HEK293 (cell line): ENCODE measurements around the gene DMBX1.

ENCODE experiments used
- CTCF ChIA-PET: fragments of 350-600 bp; formaldehyde crosslinking; extraction: SDS; loops from one replicate; lab custom pipeline; 2021; ENCODE audit warnings: antibody characterized with exemption; lab: Yijun Ruan, JAX
- POLR2A ChIA-PET: fragments of 300-600 bp; formaldehyde crosslinking; extraction: SDS; loops from one replicate; lab custom pipeline; 2020; ENCODE audit warnings: antibody characterized with exemption, inconsistent platforms; lab: Yijun Ruan, JAX
- H3K27ac ChIP-seq: fragments of 200-500 bp; sonication (Bioruptor generic); 2 replicates; pipeline ENCODE4 v1.5.1; 2014; ENCODE audit warnings: low read depth, low read length, control low read depth, inconsistent platforms; ENCODE audit errors: extremely low read depth
- H3K36me3 ChIP-seq, 2 experiments: fragments of 200-500 bp in 1 of 2; sonication (Bioruptor generic) in 1 of 2; 1 replicate in 1 of 2; 2 replicates in 1 of 2; pipeline ENCODE4 v1.5.1; 2014 to 2017; ENCODE audit warnings: inconsistent platforms in 2 of 2, low read length in 2 of 2; ENCODE audit not compliant: control insufficient read depth in 2 of 2, insufficient read depth in 1 of 2
- H3K4me1 ChIP-seq: fragments of 200-500 bp; sonication (Bioruptor generic); 2 replicates; pipeline ENCODE4 v1.5.1; 2014; ENCODE audit warnings: mild to moderate bottlenecking, low read length, inconsistent platforms; ENCODE audit not compliant: control insufficient read depth, insufficient read depth
- H3K4me3 ChIP-seq: 2 replicates; pipeline ENCODE4 v1.5.1; 2011; ENCODE audit warnings: low read depth, mild to moderate bottlenecking, control low read depth, low read length, moderate library complexity
- H3K9me3 ChIP-seq: fragments of 200-500 bp; sonication (Bioruptor generic); 2 replicates; pipeline ENCODE4 v1.5.1; 2014; ENCODE audit warnings: low read depth, low read length, inconsistent platforms; ENCODE audit not compliant: control insufficient read depth, insufficient read depth
- EGR2 ChIP-seq: fragments of 450-650 bp; formaldehyde crosslinking; IDR thresholded peaks from 2 replicates; pipeline ENCODE4 v1.5.1; 2016; ENCODE audit warnings: low read depth, missing biosample characterization, missing genetic modification characterization
- GLIS1 ChIP-seq: fragments of 450-650 bp; formaldehyde crosslinking; IDR thresholded peaks from 2 replicates; pipeline ENCODE4 v1.5.1; 2016; ENCODE audit warnings: missing biosample characterization, missing genetic modification characterization
- PRDM1 ChIP-seq: fragments of 450-650 bp; formaldehyde crosslinking; IDR thresholded peaks from 2 replicates; pipeline ENCODE4; 2016; ENCODE audit warnings: missing biosample characterization, missing genetic modification characterization
- SCRT1 ChIP-seq: fragments of 450-650 bp; formaldehyde crosslinking; IDR thresholded peaks from 2 replicates; pipeline ENCODE4 v1.5.1; 2016; ENCODE audit warnings: missing biosample characterization, missing genetic modification characterization, borderline replicate concordance
- SCRT2 ChIP-seq: fragments of 450-650 bp; formaldehyde crosslinking; IDR thresholded peaks from 2 replicates; pipeline ENCODE4 v1.5.1; 2016; ENCODE audit warnings: missing biosample characterization, missing genetic modification characterization
- SETDB1 ChIP-seq: IDR thresholded peaks from one replicate; pipeline ENCODE4 v1.6.1; 2017; ENCODE audit warnings: mild to moderate bottlenecking, low read length, moderate library complexity, mixed read lengths; ENCODE audit not compliant: insufficient read length
- SP3 ChIP-seq: fragments of 450-650 bp; formaldehyde crosslinking; IDR thresholded peaks from 2 replicates; pipeline ENCODE4 v1.5.1; 2016; ENCODE audit warnings: missing biosample characterization, missing genetic modification characterization
- ZFHX2 ChIP-seq: fragments of 450-650 bp; formaldehyde crosslinking; conservative IDR thresholded peaks from 2 replicates; pipeline ENCODE4 v1.5.1; 2016; ENCODE audit warnings: missing biosample characterization, missing genetic modification characterization
- ZFP41 ChIP-seq: fragments of 450-650 bp; formaldehyde crosslinking; IDR thresholded peaks from 2 replicates; pipeline ENCODE4 v1.5.1; 2016; ENCODE audit warnings: missing biosample characterization, missing genetic modification characterization, borderline replicate concordance
- ZNF140 ChIP-seq: fragments of 450-650 bp; formaldehyde crosslinking; IDR thresholded peaks from 2 replicates; pipeline ENCODE4 v1.5.1; 2016; ENCODE audit warnings: missing biosample characterization, missing genetic modification characterization
- ZNF221 ChIP-seq: fragments of 450-650 bp; formaldehyde crosslinking; IDR thresholded peaks from 2 replicates; pipeline ENCODE4 v1.5.1; 2017; ENCODE audit warnings: missing biosample characterization, missing genetic modification characterization, borderline replicate concordance
- ZNF324 ChIP-seq: fragments of 450-650 bp; formaldehyde crosslinking; IDR thresholded peaks from 2 replicates; pipeline ENCODE4 v1.5.1; 2016; ENCODE audit warnings: missing biosample characterization, missing genetic modification characterization
- ZNF48 ChIP-seq: fragments of 450-650 bp; formaldehyde crosslinking; IDR thresholded peaks from 2 replicates; pipeline ENCODE4 v1.5.1; 2016; ENCODE audit warnings: missing biosample characterization, missing genetic modification characterization
- ZNF529 ChIP-seq: fragments of 450-650 bp; formaldehyde crosslinking; IDR thresholded peaks from 2 replicates; pipeline ENCODE4 v1.5.1; 2017; ENCODE audit warnings: missing genetic modification characterization, missing biosample characterization; ENCODE audit not compliant: insufficient replicate concordance
- ZNF549 ChIP-seq: fragments of 450-650 bp; IDR thresholded peaks from 2 replicates; pipeline ENCODE4 v1.5.1; 2018; ENCODE audit warnings: missing biosample characterization, missing genetic modification characterization, mild to moderate bottlenecking, inconsistent platforms, moderate library complexity
- TF ChIP-seq, protein P1 (sequence below): fragments of 450-650 bp; formaldehyde crosslinking; IDR thresholded peaks from 2 replicates; pipeline ENCODE4 v1.5.1; 2016; ENCODE audit warnings: missing biosample characterization, missing genetic modification characterization
- TF ChIP-seq, protein P2 (sequence below): fragments of 450-650 bp; formaldehyde crosslinking; conservative IDR thresholded peaks from 2 replicates; pipeline ENCODE4 v1.5.1; 2016; ENCODE audit warnings: low read depth, missing biosample characterization, missing genetic modification characterization
- TF ChIP-seq, protein P3 (sequence below): fragments of 450-650 bp; formaldehyde crosslinking; optimal IDR thresholded peaks from 2 replicates; pipeline ENCODE3; 2016; ENCODE audit warnings: missing biosample characterization, mild to moderate bottlenecking, missing genetic modification characterization
- TF ChIP-seq, protein P4 (sequence below): fragments of 450-650 bp; formaldehyde crosslinking; IDR thresholded peaks from 2 replicates; pipeline ENCODE4 v1.5.1; 2016; ENCODE audit warnings: missing biosample characterization, missing genetic modification characterization

DMBX1 gene

DNA sequence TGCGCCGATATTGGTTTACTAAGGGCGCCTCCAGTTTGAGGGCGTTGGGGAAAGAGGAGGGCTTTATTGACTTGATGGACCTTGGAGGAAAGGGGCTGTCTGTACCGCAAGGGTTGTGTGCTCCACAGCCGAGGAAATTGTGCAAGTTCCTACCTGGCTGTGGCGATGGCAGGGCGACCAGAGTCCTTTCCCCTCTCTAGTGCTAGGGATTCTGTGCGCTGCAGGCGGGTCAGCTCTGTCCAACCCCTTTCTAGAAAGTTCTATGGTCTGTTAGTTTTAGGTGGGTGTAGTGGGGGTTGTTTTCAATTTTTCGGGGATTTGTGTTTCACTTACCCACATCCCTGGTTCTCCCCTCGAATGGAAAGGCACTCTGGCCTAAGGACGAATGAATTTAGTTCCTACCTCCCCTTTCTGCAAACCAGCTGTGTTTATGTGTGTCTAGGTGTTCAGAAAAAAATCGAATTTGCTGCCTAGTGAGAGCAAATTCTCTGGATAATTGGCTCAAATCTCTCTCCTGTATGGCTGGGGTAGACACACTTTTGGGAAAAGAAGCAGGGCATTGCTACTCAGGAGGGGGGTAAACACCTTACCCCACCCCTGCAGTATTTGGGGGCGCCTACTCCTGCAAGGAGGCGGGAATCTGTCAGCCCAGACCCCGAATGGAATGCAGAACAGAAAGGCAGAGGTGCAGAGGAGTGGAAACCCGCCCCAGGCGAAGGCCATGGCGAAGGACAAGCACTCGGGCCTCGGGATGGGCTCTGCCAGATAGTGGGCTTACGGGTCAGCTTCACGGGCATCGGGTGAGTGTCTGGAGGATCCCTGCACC lies 2.0 kb downstream of the DMBX1 start:
- TF ChIP-seq PRDM1 (tag by site-specific recombination), result peak; percentile 64; the same call in 1 of the 2 replicates
- no peak for TF ChIP-seq GLIS1
- TF ChIP-seq, all 188 proteins: peak for 1
- no peaks in the 10 kb centered on the region for H3K9me3 ChIP-seq
- no peaks in the 10 kb centered on the region for H3K4me1 ChIP-seq
- POLR2A ChIA-PET, result no interaction called here
- no peaks in the 10 kb centered on the region for H3K36me3 ChIP-seq
- H3K27ac ChIP-seq, result no peak overlapping the region
- H3K4me3 ChIP-seq, result no peak overlapping the region
- CTCF ChIA-PET, result interaction anchor here (1.0 to 1.1 kb wide), 3 partner anchors 10 to 37 kb away, joined by 3 to 4 read pairs (median 3); no protein-coding TSS in a partner anchor

DNA sequence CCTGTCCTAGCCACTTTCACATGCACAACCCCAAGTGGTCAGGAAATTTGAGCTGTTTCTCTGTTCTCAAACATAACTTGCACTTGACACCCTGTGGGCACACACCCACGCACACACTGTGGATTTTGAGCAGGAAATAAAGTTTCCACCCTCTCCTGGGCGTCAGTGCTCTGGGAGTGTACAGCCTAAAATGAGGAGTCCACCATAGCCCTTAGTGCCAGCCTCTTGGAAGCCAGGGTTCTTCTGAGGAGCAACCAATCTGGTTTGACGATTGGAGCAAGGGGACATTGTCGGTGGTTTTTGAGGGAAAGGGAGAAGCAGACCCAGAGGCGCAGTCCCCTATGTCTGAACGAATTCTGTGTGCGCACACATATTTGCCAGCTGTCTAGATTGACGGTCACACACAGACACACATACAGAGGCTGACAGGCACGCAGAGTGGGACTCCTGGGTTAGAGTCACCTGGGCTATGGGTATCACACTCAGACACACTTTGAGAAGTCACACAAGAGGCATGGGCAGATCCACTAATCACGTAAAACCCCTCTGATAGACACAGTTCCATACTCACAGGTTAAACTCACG lies 2.7 kb downstream of the DMBX1 start:
- CTCF ChIA-PET, result interaction anchor here (1.1 kb wide), 2 partner anchors 11 to 36 kb away, joined by 3 to 4 read pairs; no protein-coding TSS in a partner anchor
- H3K4me3 ChIP-seq, result no peak overlapping the region
- no peaks in the 10 kb centered on the region for H3K4me1 ChIP-seq

DNA sequence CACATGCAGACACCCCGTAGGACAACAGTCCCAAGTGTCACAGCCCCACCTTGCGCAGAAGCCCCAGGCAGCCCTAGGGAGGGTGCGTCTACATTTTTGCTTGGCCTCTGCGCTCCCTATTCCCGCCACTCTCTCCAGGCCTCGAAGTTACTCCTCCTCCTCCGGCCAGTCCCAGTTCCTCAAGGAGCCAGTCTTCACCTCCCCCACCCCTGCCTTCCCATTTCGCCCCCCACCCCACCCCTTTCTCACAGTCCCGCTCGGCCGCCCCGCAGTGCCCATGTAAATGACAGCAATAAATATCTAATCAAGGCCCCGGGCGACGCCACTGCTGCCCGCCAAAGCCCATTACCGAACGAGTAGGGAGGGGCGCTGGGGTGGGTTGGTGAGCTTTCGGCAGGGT lies 3.2 kb downstream of the DMBX1 start:
- H3K4me3 ChIP-seq, result no peak overlapping the region
- H3K27ac ChIP-seq, result no peak overlapping the region
- POLR2A ChIA-PET, result interaction anchor here (1.3 kb wide), 1 partner anchor 9 kb away, joined by 4 read pairs; no protein-coding TSS in a partner anchor
- no peaks in the 10 kb centered on the region for H3K36me3 ChIP-seq
- CTCF ChIA-PET, result interaction anchor here (0.8 kb wide), 1 partner anchor 46 kb away, joined by 3 read pairs; no protein-coding TSS in a partner anchor
- no peaks in the 10 kb centered on the region for H3K4me1 ChIP-seq
- TF ChIP-seq ZNF324 (no peak), ZNF549 (tag by site-specific recombination) (no peak), SCRT2 (no peak), SETDB1 (no peak), ZNF529 (no peak), SCRT1 (tag by site-specific recombination) (no peak), SP3 (tag by site-specific recombination) (no peak)
- TF ChIP-seq, protein P1, sequence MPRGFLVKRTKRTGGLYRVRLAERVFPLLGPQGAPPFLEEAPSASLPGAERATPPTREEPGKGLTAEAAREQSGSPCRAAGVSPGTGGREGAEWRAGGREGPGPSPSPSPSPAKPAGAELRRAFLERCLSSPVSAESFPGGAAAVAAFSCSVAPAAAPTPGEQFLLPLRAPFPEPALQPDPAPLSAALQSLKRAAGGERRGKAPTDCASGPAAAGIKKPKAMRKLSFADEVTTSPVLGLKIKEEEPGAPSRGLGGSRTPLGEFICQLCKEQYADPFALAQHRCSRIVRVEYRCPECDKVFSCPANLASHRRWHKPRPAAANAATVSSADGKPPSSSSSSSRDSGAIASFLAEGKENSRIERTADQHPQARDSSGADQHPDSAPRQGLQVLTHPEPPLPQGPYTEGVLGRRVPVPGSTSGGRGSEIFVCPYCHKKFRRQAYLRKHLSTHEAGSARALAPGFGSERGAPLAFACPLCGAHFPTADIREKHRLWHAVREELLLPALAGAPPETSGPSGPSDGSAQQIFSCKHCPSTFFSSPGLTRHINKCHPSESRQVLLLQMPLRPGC (tag by site-specific recombination), result no peak
- H3K9me3 ChIP-seq, result no peaks in the 10 kb centered on the region

More for the DNA sequence above, 2.7 kb downstream of the DMBX1 start:
- TF ChIP-seq ZNF48, result no peak
- TF ChIP-seq, protein P2, sequence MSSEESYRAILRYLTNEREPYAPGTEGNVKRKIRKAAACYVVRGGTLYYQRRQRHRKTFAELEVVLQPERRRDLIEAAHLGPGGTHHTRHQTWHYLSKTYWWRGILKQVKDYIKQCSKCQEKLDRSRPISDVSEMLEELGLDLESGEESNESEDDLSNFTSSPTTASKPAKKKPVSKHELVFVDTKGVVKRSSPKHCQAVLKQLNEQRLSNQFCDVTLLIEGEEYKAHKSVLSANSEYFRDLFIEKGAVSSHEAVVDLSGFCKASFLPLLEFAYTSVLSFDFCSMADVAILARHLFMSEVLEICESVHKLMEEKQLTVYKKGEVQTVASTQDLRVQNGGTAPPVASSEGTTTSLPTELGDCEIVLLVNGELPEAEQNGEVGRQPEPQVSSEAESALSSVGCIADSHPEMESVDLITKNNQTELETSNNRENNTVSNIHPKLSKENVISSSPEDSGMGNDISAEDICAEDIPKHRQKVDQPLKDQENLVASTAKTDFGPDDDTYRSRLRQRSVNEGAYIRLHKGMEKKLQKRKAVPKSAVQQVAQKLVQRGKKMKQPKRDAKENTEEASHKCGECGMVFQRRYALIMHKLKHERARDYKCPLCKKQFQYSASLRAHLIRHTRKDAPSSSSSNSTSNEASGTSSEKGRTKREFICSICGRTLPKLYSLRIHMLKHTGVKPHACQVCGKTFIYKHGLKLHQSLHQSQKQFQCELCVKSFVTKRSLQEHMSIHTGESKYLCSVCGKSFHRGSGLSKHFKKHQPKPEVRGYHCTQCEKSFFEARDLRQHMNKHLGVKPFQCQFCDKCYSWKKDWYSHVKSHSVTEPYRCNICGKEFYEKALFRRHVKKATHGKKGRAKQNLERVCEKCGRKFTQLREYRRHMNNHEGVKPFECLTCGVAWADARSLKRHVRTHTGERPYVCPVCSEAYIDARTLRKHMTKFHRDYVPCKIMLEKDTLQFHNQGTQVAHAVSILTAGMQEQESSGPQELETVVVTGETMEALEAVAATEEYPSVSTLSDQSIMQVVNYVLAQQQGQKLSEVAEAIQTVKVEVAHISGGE, result no peak
- peak; percentile 84 for TF ChIP-seq ZFHX2 (tag by site-specific recombination)
- TF ChIP-seq ZNF221 (tag by site-specific recombination), result no peak
- TF ChIP-seq, protein P3, sequence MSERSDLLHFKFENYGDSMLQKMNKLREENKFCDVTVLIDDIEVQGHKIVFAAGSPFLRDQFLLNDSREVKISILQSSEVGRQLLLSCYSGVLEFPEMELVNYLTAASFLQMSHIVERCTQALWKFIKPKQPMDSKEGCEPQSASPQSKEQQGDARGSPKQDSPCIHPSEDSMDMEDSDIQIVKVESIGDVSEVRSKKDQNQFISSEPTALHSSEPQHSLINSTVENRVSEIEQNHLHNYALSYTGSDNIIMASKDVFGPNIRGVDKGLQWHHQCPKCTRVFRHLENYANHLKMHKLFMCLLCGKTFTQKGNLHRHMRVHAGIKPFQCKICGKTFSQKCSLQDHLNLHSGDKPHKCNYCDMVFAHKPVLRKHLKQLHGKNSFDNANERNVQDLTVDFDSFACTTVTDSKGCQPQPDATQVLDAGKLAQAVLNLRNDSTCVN (tag by site-specific recombination), result no peak
- no peak for TF ChIP-seq ZFP41
- TF ChIP-seq EGR2, result peak; percentile 65; the same call in 1 of the 2 replicates
- TF ChIP-seq, protein P4, sequence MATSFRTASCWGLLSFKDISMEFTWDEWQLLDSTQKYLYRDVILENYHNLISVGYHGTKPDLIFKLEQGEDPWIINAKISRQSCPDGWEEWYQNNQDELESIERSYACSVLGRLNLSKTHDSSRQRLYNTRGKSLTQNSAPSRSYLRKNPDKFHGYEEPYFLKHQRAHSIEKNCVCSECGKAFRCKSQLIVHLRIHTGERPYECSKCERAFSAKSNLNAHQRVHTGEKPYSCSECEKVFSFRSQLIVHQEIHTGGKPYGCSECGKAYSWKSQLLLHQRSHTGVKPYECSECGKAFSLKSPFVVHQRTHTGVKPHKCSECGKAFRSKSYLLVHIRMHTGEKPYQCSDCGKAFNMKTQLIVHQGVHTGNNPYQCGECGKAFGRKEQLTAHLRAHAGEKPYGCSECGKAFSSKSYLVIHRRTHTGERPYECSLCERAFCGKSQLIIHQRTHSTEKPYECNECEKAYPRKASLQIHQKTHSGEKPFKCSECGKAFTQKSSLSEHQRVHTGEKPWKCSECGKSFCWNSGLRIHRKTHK, result no peak
- TF ChIP-seq ZNF140, result no peak
- no peak for TF ChIP-seq ZNF324
- POLR2A ChIA-PET, result interaction anchor here (1.3 kb wide), 1 partner anchor 10 kb away, joined by 4 read pairs; no protein-coding TSS in a partner anchor
- H3K9me3 ChIP-seq, result no peaks in the 10 kb centered on the region
- H3K36me3 ChIP-seq, result no peaks in the 10 kb centered on the region
- H3K27ac ChIP-seq, result no peak overlapping the region
